Activated CD8-positive, alpha-beta memory T cell treated with anti-CD3 and anti-CD28 coated beads for 1 hour (primary cell): ENCODE data around the gene MPZL3.
"Not testable (repeated sequence)": the region's sequence is repeated elsewhere in the genome, so short reads cannot be mapped to it uniquely, and the experiment has no call there.

Experiments
- DNase-seq, 2 donors: peaks; one replicate each; pipeline ENCODE4 v3.0.0-alpha.2; 2020; ENCODE audit warnings: low read depth in 1 of 2; ENCODE audit errors: extremely low read depth in 1 of 2

Gene MPZL3

GRCh38 chr11:118213781-118214180 lies 38.4 kb downstream of the MPZL3 start:
- no peak for DNase-seq

DNA sequence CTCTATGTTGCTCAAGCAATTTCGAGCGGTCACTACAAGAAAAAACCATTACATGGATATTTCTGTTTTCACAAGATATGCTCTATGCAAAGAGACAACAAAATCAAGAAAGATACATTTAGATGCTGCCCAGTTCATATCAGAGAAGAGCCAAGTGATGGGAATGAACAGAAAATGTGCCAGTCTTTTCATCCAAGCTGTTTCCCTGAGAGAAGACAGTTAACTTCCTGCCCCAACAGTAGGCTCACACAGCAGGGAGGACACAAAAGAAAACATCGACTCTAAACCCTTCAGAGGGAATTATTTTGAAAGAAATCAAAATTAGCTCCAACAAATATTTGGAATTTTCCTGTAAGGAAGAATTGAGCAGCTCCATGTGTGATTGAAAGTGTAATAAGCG lies 39.0 kb downstream of the MPZL3 start:
- no peak for DNase-seq

DNA sequence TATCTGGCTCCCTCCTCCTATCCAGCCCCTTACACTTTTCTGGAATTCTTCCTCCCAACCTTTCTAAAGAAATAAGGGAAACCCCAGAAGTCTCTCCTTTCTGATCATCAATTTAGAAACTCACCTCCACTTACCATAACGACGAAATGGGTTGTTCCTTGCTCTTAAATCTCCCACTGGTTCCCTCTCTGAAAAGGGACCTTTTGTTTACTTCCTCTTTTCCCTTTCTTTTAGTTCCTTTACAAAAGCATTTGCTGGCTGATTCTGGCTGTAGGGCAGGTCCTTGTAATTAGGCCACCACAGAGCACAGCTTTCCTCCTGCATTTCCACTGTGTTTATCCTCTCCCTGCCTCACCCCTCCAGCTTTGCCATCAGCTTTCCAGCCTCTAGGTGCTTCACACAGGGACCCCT lies 39.4 kb downstream of the MPZL3 start:
- DNase-seq = no peak

GRCh38 chr11:118212131-118212725 lies 39.9 kb downstream of the MPZL3 start:
- no peak for DNase-seq

DNA sequence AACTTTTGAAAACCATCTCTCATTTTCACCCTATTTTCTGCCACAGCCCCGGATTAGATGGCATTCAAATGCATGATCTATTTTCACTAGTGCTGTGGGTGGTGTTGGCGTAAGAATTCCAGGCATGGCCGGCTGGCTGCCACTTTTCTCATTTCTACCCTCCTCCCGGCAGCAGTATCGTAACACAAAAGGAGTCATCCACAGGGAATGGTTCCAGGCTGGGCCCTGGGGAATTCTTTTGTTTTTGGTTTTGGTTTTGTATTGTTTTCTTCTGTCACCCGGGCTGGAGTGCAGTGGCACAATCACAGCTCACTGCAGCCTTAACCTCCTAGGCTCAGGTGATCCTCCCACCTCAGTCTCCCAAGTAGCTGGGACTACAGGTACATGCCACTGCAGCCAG lies 41.2 kb downstream of the MPZL3 start:
- DNase-seq = no peak

DNA sequence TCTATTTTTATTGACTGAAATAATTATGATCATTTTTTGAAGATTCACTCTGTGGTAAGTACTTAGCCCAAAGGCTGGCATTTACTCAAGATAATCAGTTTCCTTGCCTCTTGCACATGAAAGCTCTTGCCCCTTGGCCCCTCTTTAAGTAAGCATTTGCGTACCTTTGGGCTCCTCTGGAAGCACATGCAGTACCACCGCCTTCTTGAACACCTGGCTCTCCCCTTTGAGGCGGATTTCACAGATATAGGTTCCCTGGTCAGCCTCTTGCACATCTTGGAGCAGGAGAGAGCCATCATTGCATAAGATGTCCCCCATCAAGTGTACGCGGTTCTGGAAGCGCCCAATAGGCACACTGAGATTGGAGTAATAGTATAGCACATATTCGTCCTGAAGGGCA lies 41.8 kb downstream of the MPZL3 start:
- no peak for DNase-seq

- DNase-seq = no peak
These were observed 43.1 kb downstream of the MPZL3 start for GRCh38 chr11:118209033-118209432.

DNA sequence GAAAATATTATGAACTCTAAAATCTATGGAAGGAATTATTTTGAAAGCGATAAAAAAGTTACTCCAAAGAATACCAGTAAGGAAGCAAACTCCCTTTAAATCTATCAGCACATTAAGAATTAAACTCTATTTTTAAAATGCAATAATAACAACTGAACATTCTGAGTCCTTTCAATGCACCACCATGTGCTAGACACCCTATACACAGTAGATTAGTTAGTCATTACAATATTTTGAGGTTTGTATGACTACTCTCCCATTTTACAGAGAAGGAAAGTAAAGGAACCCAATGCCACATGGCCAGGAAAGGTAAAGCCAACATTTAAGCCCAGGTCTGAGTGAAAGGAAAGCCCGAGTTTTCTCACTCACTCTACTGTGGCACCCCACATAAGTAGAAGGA lies 45.1 kb downstream of the MPZL3 start:
- no peak for DNase-seq

DNA sequence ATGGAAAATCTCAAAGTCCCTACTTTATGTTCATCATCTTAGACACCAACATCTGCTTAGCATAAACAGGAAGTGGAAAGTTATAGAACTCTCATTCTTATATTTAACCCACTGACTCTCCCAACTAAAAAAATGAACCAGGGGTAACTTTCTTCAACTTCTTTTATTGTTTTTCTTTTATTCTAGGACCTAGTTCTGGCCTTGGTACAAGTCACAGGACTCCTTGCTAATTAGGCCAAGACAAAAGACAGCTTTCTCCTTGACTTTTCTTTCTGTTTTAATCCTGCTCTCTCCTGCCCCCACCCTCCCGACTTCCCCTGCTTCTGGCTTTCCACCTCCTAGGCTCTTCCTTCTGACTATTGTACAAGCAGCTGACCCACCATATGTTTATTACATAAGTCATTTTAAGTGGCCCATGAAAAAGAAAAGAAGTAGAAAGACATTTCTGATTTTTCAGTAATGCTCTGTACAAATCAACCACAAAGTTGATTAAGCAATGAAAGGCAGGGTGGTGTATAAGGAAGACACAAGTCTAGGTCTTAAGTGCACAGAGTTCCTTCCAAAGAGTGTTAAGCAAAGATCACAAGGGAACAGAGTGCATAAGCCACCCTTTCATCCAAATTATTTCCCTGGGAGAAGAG lies 45.7 kb downstream of the MPZL3 start:
- no peak for DNase-seq

- DNase-seq = no peak
These were observed 46.4 kb downstream of the MPZL3 start for GRCh38 chr11:118205606-118206378.

GRCh38 chr11:118202599-118203422 lies 49.4 kb downstream of the MPZL3 start:
- peak in 1 of 2 donors; percentile 35 for DNase-seq

DNA sequence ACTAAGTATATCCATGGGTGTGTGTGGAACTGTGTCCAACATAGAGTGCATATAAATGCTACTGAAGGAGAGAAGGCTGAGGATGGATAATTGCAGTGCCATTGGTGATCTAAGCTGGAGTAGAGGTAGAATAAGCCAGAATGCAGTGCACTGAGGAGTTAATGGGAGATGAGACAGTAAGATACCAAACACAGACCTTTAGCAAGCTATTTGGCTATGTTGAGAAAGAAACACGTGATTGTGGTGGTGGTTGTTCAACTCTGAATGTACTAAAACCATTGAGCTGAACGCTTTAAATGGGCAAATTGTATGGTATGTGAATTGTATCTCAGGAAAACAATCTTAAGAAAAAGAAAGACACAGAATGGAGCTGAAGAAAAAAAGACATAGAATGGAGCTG lies 50.2 kb downstream of the MPZL3 start:
- no peak for DNase-seq

GRCh38 chr11:118200901-118201680 lies 51.1 kb downstream of the MPZL3 start:
- DNase-seq = peak in 1 of 2 donors; percentile 42

- DNase-seq = no peak
These were observed 51.7 kb downstream of the MPZL3 start for GRCh38 chr11:118200497-118200896.

GRCh38 chr11:118199135-118199534 lies 53.0 kb downstream of the MPZL3 start:
- no peak for DNase-seq

- peak; percentile 55 to 82 for DNase-seq
These were observed 53.8 kb downstream of the MPZL3 start for GRCh38 chr11:118198370-118198769.

DNA sequence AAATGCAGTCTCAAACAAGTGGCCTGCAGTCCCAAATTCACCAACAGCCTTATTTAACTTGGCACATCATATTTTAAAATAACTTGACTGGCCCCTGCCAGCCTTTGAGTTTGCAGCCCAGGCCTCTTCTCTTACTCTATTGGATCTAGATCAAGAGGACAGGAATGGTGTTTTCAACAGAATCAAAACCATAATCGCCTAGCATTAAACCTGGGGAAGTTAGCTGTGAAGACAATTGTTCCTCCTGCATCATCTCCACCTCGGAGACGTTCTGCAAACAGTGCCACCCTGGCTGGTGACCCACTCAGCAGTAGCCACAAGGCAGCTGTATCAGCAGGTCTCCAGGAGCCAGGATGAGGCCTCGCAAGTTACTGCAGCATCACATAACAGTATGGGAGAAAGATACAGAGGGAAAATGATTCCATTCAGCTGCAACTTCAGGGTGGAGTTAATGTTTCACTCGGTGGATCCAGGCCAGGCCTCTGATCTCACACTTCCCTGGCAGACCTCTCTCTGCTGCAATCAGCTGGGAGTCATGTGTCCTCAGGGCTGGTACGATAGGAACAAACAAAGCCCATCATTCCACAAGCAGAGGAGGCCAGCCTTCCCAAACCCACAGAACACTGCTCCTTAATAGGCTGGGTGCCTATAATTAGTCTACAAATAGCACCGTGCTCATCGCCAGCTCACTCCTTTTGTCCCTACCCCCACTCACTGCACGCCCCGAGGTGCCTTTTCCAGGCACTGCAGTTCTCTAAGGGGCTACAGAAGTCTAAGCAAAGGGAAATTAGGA lies 57.1 kb downstream of the MPZL3 start:
- DNase-seq = no peak

DNA sequence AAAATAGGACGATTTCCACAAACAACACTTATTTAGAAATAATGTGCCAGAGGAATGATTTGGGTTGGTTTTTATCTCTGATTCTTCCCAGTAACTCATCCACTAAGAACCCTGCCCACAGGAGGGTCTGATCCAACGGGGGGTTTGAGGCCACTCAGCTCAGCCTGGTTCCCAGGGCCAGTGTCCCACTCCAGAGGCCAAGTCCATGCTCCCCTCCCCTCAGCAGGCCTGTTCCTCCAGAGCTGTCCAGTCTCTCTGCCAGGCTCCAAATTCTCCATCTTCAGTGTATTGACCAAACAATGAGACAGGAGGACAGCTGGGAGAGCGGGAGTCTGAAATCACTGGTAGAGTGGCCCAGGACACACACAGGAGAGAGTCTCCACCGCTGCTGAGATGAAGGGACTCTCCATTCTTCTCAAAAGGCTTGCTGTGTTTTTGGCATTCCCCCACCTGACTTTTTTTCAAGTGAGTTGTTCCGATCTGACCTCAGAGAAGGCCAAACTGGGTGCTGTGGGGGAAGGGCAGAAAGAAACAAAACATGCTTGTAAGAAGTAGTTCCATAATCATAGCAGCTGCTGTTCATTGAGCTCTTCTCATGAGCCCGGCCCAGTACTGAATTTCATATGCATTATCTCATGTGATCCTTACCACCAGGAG lies 58.1 kb downstream of the MPZL3 start:
- no peak for DNase-seq

- DNase-seq = not testable (repeated sequence)
These were observed 59.3 kb downstream of the MPZL3 start for GRCh38 chr11:118192817-118193216.
